ENCODE measurements around the gene ACLY. TPM values are rescaled to one million over a fixed set of nuclear protein-coding genes. Genes with fewer than 3 reads are reported as not detected.

ACLY gene
- total and polyA plus RNA-seq, 2 of the 13 experiments (the other 11 are each of a cell fraction or from before 2014, with no cell fraction given): 111 to 218 TPM

- TF ChIP-seq SNAPC4 (CRISPR knock-in tag; IDR thresholded peaks at IDR 0.05) (peak; percentile 26; the same call in 1 of the 2 replicates), HNRNPUL1 (IDR thresholded peaks at IDR 0.05; ENCODE audit: low read depth, low read length) (peak; percentile 82), ZNF143 (CRISPR knock-in tag; IDR thresholded peaks at IDR 0.05) (peak; percentile 95), MAF1 (CRISPR knock-in tag; IDR thresholded peaks at IDR 0.05; ENCODE audit: borderline replicate concordance) (no peak), MED13 (CRISPR knock-in tag; IDR thresholded peaks at IDR 0.05) (no peak; the same call in 1 of the 2 replicates), ELF3 (CRISPR knock-in tag; IDR thresholded peaks at IDR 0.05) (peak; percentile 17; the same call in 1 of the 2 replicates), ZNF430 (CRISPR knock-in tag; IDR thresholded peaks at IDR 0.05) (peak; percentile 58), HOXA9 (CRISPR knock-in tag; IDR thresholded peaks at IDR 0.05; ENCODE audit: borderline replicate concordance) (no peak; the same call in 1 of the 2 replicates), ELF4 (CRISPR knock-in tag; IDR thresholded peaks at IDR 0.05; ENCODE audit: borderline replicate concordance) (peak; percentile 69), MZF1 (CRISPR knock-in tag; IDR thresholded peaks at IDR 0.05; ENCODE audit: borderline replicate concordance) (no peak), ZNF781 (CRISPR knock-in tag; IDR thresholded peaks at IDR 0.05; ENCODE audit: borderline replicate concordance, not compliant biosample characterization) (peak; percentile 31), ZNF138 (CRISPR knock-in tag; IDR thresholded peaks at IDR 0.05; ENCODE audit: low read depth) (no peak), MXI1 (IDR thresholded peaks at IDR 0.05; ENCODE audit: borderline replicate concordance, low read depth, low read length) (peak; percentile 84; the same call in 2 of the 3 replicates), HDAC1 (CRISPR knock-in tag; IDR thresholded peaks at IDR 0.05) (peak; percentile 67), SUZ12 (IDR thresholded peaks at IDR 0.05; ENCODE audit: low read depth, low read length) (peak; percentile 86), U2AF2 (IDR thresholded peaks at IDR 0.05; ENCODE audit: low read depth, low read length) (no peak), ZNF839 (CRISPR knock-in tag; IDR thresholded peaks at IDR 0.05; ENCODE audit: borderline replicate concordance) (no peak), NCOR1 (IDR thresholded peaks at IDR 0.05; ENCODE audit: borderline replicate concordance, low read length) (no peak)
- TF ChIP-seq, protein P1, sequence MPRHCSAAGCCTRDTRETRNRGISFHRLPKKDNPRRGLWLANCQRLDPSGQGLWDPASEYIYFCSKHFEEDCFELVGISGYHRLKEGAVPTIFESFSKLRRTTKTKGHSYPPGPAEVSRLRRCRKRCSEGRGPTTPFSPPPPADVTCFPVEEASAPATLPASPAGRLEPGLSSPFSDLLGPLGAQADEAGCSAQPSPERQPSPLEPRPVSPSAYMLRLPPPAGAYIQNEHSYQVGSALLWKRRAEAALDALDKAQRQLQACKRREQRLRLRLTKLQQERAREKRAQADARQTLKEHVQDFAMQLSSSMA (CRISPR knock-in tag; IDR thresholded peaks at IDR 0.05): peak; percentile 38; the same call in 1 of the 2 replicates
- TF ChIP-seq, protein P2, sequence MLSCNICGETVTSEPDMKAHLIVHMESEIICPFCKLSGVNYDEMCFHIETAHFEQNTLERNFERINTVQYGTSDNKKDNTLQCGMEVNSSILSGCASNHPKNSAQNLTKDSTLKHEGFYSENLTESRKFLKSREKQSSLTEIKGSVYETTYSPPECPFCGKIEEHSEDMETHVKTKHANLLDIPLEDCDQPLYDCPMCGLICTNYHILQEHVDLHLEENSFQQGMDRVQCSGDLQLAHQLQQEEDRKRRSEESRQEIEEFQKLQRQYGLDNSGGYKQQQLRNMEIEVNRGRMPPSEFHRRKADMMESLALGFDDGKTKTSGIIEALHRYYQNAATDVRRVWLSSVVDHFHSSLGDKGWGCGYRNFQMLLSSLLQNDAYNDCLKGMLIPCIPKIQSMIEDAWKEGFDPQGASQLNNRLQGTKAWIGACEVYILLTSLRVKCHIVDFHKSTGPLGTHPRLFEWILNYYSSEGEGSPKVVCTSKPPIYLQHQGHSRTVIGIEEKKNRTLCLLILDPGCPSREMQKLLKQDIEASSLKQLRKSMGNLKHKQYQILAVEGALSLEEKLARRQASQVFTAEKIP (CRISPR knock-in tag; IDR thresholded peaks at IDR 0.05; ENCODE audit: borderline replicate concordance): 0 out of 2 replicates have a peak, but pooled peaks have one; percentile 25
- TF ChIP-seq, protein P3, sequence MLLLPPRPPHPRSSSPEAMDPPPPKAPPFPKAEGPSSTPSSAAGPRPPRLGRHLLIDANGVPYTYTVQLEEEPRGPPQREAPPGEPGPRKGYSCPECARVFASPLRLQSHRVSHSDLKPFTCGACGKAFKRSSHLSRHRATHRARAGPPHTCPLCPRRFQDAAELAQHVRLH (CRISPR knock-in tag; IDR thresholded peaks at IDR 0.05; ENCODE audit: borderline replicate concordance, low read depth): 0 out of 2 replicates have a peak, but pooled peaks have one; percentile 7
These were observed at the start of gene ACLY (continued) for GRCh38 chr17:41918314-41919164.

Data from HepG2 (cell line).